ENCODE results near the gene PITPNC1. TPM values are rescaled to one million over a fixed set of nuclear protein-coding genes. Genes with fewer than 3 reads are reported as not detected.
A peak's percentile ranks its signal among the peaks of the same experiment; 100 is the strongest.

Gene PITPNC1
- total and polyA plus RNA-seq, 12 donors: 4.9 to 33.0 (median 14.0) TPM

GRCh38 chr17:67582673-67583081 is 205.6 kb downstream of the PITPNC1 start:
- Histone ChIP-seq H3K36me3 (replicated peaks in 1 of 2) (no peaks in the 10 kb centered on the region), H3K27ac (peak overlapping the region in 4 of 5 donors; percentile 42 to 57 (median 46)), H3K9me3 (replicated peaks in 1 of 3) (no peaks in the 10 kb centered on the region), H3K27me3 (no peaks in the 10 kb centered on the region), H3K4me1 (replicated peaks in 1 of 2) (peaks cover 0 to 16% of the 10 kb centered on the region in 2 donors), H3K4me3 (no peak overlapping the region)
- peak; percentile 68 to 92 (median 85) for DNase-seq
- intact Hi-C loops (cut with DNase I): no loop called here
- TF ChIP-seq POLR2A (IDR thresholded peaks at IDR 0.05) (no peak), CTCF (IDR thresholded peaks at IDR 0.05) (no peak)
- 20 to 49% (median 39%) methylated on average over 4 to 6 of the region's 6 CpGs for WGBS, 4 donors

- Histone ChIP-seq H3K4me1 (replicated peaks in 1 of 2) (peaks cover 0 to 16% of the 10 kb centered on the region in 2 donors), H3K9me3 (replicated peaks in 1 of 3) (no peaks in the 10 kb centered on the region), H3K27ac (no peak overlapping the region), H3K27me3 (no peaks in the 10 kb centered on the region), H3K4me3 (no peak overlapping the region), H3K36me3 (replicated peaks in 1 of 2) (no peaks in the 10 kb centered on the region)
- intact Hi-C loops (cut with DNase I): no loop called here
- TF ChIP-seq CTCF (IDR thresholded peaks at IDR 0.05) (no peak), POLR2A (IDR thresholded peaks at IDR 0.05) (no peak)
- 91 to 95% (median 92%) methylated on average over 4 of the region's 4 CpGs for WGBS, 4 donors
- DNase-seq: peak in 1 of 7 donors; percentile 28
Measured at GRCh38 chr17:67585077-67585602, 208.1 kb downstream of the PITPNC1 start.

- WGBS, 4 donors: 74 to 84% (median 81%) methylated on average over 9 of the region's 9 CpGs
- no peak for TF ChIP-seq CTCF (IDR thresholded peaks at IDR 0.05)
- TF ChIP-seq POLR2A (IDR thresholded peaks at IDR 0.05): no peak
Measured at GRCh38 chr17:67588326-67588725, 211.2 kb downstream of the PITPNC1 start.

GRCh38 chr17:67594115-67594880 is 217.2 kb downstream of the PITPNC1 start:
- WGBS, 4 donors: 86 to 91% (median 89%) methylated on average over 7 of the region's 7 CpGs
- no peaks in the 10 kb centered on the region for H3K9me3 ChIP-seq (replicated peaks in 1 of 3)
- H3K27me3 ChIP-seq: no peaks in the 10 kb centered on the region
- DNase-seq: peak in 1 of 7 donors; percentile 17
- H3K27ac ChIP-seq: no peak overlapping the region
- H3K4me1 ChIP-seq (replicated peaks in 1 of 2): no peaks in the 10 kb centered on the region
- intact Hi-C loops (cut with DNase I): no loop called here
- H3K4me3 ChIP-seq: no peak overlapping the region
- no peaks in the 10 kb centered on the region for H3K36me3 ChIP-seq (replicated peaks in 1 of 2)
- TF ChIP-seq POLR2A (IDR thresholded peaks at IDR 0.05) (no peak), CTCF (IDR thresholded peaks at IDR 0.05) (no peak)

More at GRCh38 chr17:67588326-67588725, 211.2 kb downstream of the PITPNC1 start:
- no peaks in the 10 kb centered on the region for H3K27me3 ChIP-seq
- H3K4me1 ChIP-seq (replicated peaks in 1 of 2): peaks cover 0 to 6% of the 10 kb centered on the region in 2 donors
- H3K9me3 ChIP-seq (replicated peaks in 1 of 3): no peaks in the 10 kb centered on the region
- intact Hi-C loops (cut with DNase I): no loop called here
- DNase-seq: peak in 1 of 7 donors; percentile 18
- H3K4me3 ChIP-seq: no peak overlapping the region
- no peaks in the 10 kb centered on the region for H3K36me3 ChIP-seq (replicated peaks in 1 of 2)
- no peak overlapping the region for H3K27ac ChIP-seq

Measured in adrenal gland (tissue), 12 donors.